OCI-LY7 (cell line): ENCODE results near the gene ARHGEF38.

Source experiments
- CTCF ChIP-seq: fragments of 200-600 bp; sonication (generic); conservative IDR thresholded peaks from 2 replicates; pipeline ENCODE4 v1.5.1; 2014; ENCODE audit warnings: mild to moderate bottlenecking, antibody characterized with exemption, low read length, moderate library complexity, mixed read lengths
- EZH2phosphoT487 ChIP-seq: fragments of 200-600 bp; sonication (generic); IDR thresholded peaks from 2 replicates; pipeline ENCODE4 v1.6.1; 2018; ENCODE audit warnings: low read depth, borderline replicate concordance, mild to moderate bottlenecking, mixed run types, antibody characterized with exemption, low read length, moderate library complexity, mixed read lengths

GRCh38 chr4:105509291-105509690 lies 43.1 kb upstream of the ARHGEF38 start:
- TF ChIP-seq CTCF: no peak
- TF ChIP-seq EZH2phosphoT487: no peak
